Kidney epithelial cell (primary cell): ENCODE data around the gene RYR3. TPM values are rescaled to one million over a fixed set of nuclear protein-coding genes. Genes with fewer than 3 reads are reported as not detected.

ENCODE experiments used
- DNase-seq: peaks from one replicate; pipeline ENCODE4 v3.0.0-alpha.2; 2010; ENCODE audit warnings: low read depth
- H3K27me3 ChIP-seq: 2 replicates; pipeline ENCODE4 v1.6.0; 2011; ENCODE audit warnings: low read length; ENCODE audit not compliant: control insufficient read depth, insufficient read depth
- H3K36me3 ChIP-seq: 2 replicates; pipeline ENCODE4 v1.5.1; 2011; ENCODE audit warnings: low read length; ENCODE audit not compliant: control insufficient read depth, insufficient read depth
- H3K4me3 ChIP-seq: 2 replicates; pipeline ENCODE4 v1.5.1; 2011; ENCODE audit warnings: low read depth, mild to moderate bottlenecking, control low read depth, low read length
- total RNA-seq: library from RNA; depleted of rRNA; stranded (reverse); fragments of >200 nt; gene quantifications from 2 replicates; pipeline ENCODE4 v1.2.3, GENCODE V29; 2015
- TF ChIP-seq, protein P1 (sequence below): IDR thresholded peaks from 2 replicates; pipeline ENCODE4 v1.5.1; 2011; ENCODE audit warnings: mild to moderate bottlenecking, moderate library complexity, low read length, control low read depth, inconsistent platforms; ENCODE audit not compliant: insufficient read depth, poor library complexity, severe bottlenecking

The RYR3 gene
- total RNA-seq, 1 donor from 2014 or later: 0.50 TPM

DNA sequence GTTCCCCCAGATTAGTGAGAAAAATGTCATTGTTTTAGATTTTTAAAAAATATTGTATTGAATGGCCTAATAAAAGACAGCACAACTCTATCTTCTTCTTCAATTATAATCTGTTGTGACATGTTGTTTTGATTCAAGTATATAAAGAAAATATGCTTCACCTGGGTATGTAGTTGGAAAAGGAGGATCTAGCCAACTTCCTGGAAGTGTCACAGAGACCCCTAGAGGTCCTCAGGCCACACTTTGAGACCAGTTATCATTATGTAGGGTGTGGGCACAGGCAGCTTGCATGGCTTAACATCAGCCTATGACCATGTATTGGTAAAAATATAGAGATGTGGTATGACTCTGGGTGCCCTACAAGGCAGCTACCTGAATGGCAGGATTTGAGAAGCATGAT lies 14.7 kb upstream of the RYR3 start:
- Histone ChIP-seq H3K36me3 (no peaks in the 10 kb centered on the region), H3K27me3 (no peaks in the 10 kb centered on the region)

DNA sequence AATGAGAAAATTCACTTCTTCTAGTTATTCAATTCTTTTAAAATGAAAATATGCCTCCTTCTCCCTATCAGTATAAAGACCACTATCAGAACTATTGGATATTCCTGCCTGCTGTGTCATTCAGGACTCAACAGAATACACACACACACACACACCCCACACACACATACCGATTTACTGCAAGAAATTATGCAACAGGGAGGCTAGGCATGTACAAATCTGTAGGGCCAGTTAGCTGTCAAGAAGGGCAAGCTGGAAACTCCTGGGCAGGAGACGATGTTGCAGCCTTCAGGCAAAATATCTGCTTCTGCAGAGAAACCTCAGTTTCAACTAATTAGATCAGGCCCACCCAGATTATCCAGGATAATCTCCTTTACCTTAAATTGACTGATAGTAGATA lies 13.9 kb upstream of the RYR3 start:
- no peak overlapping the region for H3K4me3 ChIP-seq

More for the DNA sequence above, 14.7 kb upstream of the RYR3 start:
- DNase-seq: no peak
- TF ChIP-seq, protein P1, sequence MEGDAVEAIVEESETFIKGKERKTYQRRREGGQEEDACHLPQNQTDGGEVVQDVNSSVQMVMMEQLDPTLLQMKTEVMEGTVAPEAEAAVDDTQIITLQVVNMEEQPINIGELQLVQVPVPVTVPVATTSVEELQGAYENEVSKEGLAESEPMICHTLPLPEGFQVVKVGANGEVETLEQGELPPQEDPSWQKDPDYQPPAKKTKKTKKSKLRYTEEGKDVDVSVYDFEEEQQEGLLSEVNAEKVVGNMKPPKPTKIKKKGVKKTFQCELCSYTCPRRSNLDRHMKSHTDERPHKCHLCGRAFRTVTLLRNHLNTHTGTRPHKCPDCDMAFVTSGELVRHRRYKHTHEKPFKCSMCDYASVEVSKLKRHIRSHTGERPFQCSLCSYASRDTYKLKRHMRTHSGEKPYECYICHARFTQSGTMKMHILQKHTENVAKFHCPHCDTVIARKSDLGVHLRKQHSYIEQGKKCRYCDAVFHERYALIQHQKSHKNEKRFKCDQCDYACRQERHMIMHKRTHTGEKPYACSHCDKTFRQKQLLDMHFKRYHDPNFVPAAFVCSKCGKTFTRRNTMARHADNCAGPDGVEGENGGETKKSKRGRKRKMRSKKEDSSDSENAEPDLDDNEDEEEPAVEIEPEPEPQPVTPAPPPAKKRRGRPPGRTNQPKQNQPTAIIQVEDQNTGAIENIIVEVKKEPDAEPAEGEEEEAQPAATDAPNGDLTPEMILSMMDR: no peak
- H3K4me3 ChIP-seq: no peak overlapping the region

DNA sequence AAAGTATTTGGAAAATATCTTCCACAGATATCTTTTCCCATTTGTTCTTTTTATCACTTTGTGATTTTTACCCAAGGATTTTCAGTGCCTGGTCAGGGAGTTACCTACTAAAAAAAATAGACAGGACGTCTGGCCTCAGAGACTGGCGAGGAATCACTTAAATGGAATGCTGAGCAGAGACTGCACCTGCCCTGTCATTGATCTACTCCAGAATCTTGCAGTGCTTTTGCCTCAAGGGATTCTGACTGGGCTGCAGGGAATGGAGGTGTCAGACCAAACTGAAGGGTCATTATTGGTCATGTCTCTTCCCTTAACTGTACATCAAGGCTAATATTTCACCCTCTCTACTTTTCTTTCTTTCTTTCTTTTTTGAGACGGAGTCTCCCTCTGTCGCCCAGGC lies 12.1 kb upstream of the RYR3 start:
- TF ChIP-seq, protein P1: no peak
- peak; percentile 74 for DNase-seq
- no peak overlapping the region for H3K4me3 ChIP-seq
- no peaks in the 10 kb centered on the region for H3K36me3 ChIP-seq
- no peaks in the 10 kb centered on the region for H3K27me3 ChIP-seq

More for the DNA sequence above, 13.9 kb upstream of the RYR3 start:
- Histone ChIP-seq H3K27me3 (no peaks in the 10 kb centered on the region), H3K36me3 (no peaks in the 10 kb centered on the region)
- no peak for DNase-seq
- TF ChIP-seq, protein P1: no peak

DNA sequence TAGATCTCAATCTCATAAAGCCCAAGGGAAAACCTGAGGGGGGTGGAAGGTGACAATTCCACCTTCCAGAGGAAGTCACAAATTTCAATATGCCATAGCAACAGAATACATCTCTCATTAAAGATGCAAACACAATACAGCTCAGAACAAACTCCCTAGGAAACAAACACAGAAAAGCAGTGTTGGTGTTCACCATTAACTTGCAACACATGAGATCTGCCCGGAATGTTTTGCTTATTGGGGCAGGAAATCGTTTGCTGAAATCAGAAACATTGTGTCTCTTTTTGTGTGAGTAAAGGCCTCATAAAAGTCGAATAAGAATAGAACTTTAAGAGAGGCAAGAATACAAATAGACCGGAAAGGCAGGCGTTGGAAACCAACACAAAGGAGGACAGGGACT lies 5.8 kb upstream of the RYR3 start:
- no peak for DNase-seq
- Histone ChIP-seq H3K36me3 (no peaks in the 10 kb centered on the region), H3K27me3 (peaks cover 2% of the 10 kb centered on the region), H3K4me3 (no peak overlapping the region)
- TF ChIP-seq, protein P1: no peak

DNA sequence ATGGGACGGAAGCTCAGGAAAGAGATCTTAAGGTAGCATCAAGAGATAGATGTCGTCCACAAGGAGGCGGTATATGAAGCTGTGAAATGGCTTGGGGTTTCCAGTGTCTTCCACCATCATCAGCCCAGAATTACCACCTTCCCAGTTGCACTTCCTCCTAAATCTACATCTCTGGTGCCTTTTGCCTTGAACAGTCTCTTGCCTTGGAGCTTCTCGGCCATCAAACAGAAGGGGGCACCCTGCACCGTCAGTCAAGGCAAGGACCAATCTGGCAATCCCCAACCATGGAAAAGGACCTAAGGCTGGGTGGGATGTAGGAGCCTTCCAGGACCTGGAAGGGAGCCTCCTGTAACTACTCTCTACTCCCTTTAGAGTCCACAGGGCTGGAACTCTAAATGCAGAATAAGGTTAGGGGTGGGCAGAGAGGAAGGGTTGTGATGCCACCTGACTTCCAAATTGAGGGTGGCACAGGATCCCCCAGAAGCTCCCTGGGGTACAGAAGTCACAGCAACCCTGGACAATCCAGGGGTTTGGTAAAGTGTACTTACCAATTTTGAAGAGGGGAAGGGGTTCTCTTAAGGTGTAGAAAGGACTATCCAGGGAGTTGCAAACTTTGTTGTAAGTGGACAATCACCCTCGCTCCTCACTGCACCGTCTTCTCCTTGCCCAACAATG lies 1.0 kb upstream of the RYR3 start:
- TF ChIP-seq, protein P1: peak; percentile 50
- H3K4me3 ChIP-seq: no peak overlapping the region
- peaks cover 24% of the 10 kb centered on the region for H3K27me3 ChIP-seq
- DNase-seq: no peak
- H3K36me3 ChIP-seq: no peaks in the 10 kb centered on the region
